ENCODE results near the gene DUSP23. TPM values are rescaled to one million over a fixed set of nuclear protein-coding genes. Genes with fewer than 3 reads are reported as not detected.

DUSP23 gene
- total and polyA plus RNA-seq, 2 experiments from 2014 or later, result 32.6 to 52.1 TPM

GRCh38 chr1:159771127-159771895 is 9.5 kb upstream of the DUSP23 start:
- Histone ChIP-seq H3K79me2 (ENCODE audit: insufficient read depth) (no peaks in the 10 kb centered on the region), H3K36me3 (ENCODE audit: low read depth) (no peaks in the 10 kb centered on the region), H3K4me2 (ENCODE audit: unreplicated experiment) (no peak overlapping the region), H3F3A (ENCODE audit: insufficient read depth) (no peaks in the 10 kb centered on the region), H3K4me1 (ENCODE audit: insufficient read depth) (no peaks in the 10 kb centered on the region), H3K9me3 (ENCODE audit: low read depth) (no peaks in the 10 kb centered on the region), H3K9me2 (ENCODE audit: insufficient read depth) (no peaks in the 10 kb centered on the region), H2AFZ (no peak overlapping the region), H3K9ac (no peak overlapping the region), H3K27me3 (replicated peaks; ENCODE audit: insufficient read depth) (peaks cover 3% of the 10 kb centered on the region; the same call in 1 of the 2 replicates), H3K4me3 (no peak overlapping the region), H4K20me1 (ENCODE audit: insufficient read depth) (no peaks in the 10 kb centered on the region), H3K27ac (no peak overlapping the region)
- 47 to 57% methylated on average over 2 of the region's 2 CpGs for WGBS, 2 experiments (ENCODE audit: low coverage in 1 of 2, low lambda C conversion rate in 2 of 2, missing lambda C conversion rate in 2 of 2)
- TF ChIP-seq EZH2phosphoT487 (IDR thresholded peaks at IDR 0.05; ENCODE audit: insufficient read depth, low read depth), result no peak
- no peak for TF ChIP-seq EZH2 (IDR thresholded peaks at IDR 0.05; ENCODE audit: insufficient read depth, poor library complexity, severe bottlenecking)
- DNase-seq, result no peak
- in situ Hi-C loops (cut with MboI), result no loop called here

- WGBS, 2 experiments (ENCODE audit: low coverage in 1 of 2, low lambda C conversion rate in 2 of 2, missing lambda C conversion rate in 2 of 2), result 48 to 54% methylated on average over 2 of the region's 2 CpGs
- Histone ChIP-seq H3K9me2 (ENCODE audit: insufficient read depth) (no peaks in the 10 kb centered on the region), H4K20me1 (ENCODE audit: insufficient read depth) (no peaks in the 10 kb centered on the region), H3K9ac (no peak overlapping the region), H3K4me2 (ENCODE audit: unreplicated experiment) (no peak overlapping the region), H3K79me2 (ENCODE audit: insufficient read depth) (no peaks in the 10 kb centered on the region), H3K36me3 (ENCODE audit: low read depth) (no peaks in the 10 kb centered on the region), H3K9me3 (ENCODE audit: low read depth) (no peaks in the 10 kb centered on the region), H3F3A (ENCODE audit: insufficient read depth) (peaks cover under 1% of the 10 kb centered on the region; the same call in 1 of the 2 replicates), H3K4me1 (ENCODE audit: insufficient read depth) (0 out of 2 replicates have a peak, but pooled peaks cover 6% of the 10 kb centered on the region), H3K4me3 (no peak overlapping the region), H3K27ac (no peak overlapping the region), H3K27me3 (replicated peaks; ENCODE audit: insufficient read depth) (0 out of 2 replicates have a peak, but pooled peaks cover 3% of the 10 kb centered on the region), H2AFZ (no peak overlapping the region)
- in situ Hi-C loops (cut with MboI), result no loop called here
- DNase-seq, result no peak
- no peak for TF ChIP-seq EZH2 (IDR thresholded peaks at IDR 0.05; ENCODE audit: insufficient read depth, poor library complexity, severe bottlenecking)
- TF ChIP-seq EZH2phosphoT487 (IDR thresholded peaks at IDR 0.05; ENCODE audit: insufficient read depth, low read depth), result no peak
Measured at GRCh38 chr1:159774465-159774864, 6.3 kb upstream of the DUSP23 start.

- H4K20me1 ChIP-seq (ENCODE audit: insufficient read depth), result no peaks in the 10 kb centered on the region
- no peak overlapping the region for H2AFZ ChIP-seq
- H3K27ac ChIP-seq, result no peak overlapping the region
- no peak overlapping the region for H3K9ac ChIP-seq
- H3K4me2 ChIP-seq (ENCODE audit: unreplicated experiment), result no peak overlapping the region
- TF ChIP-seq EZH2 (IDR thresholded peaks at IDR 0.05; ENCODE audit: insufficient read depth, poor library complexity, severe bottlenecking) (no peak), EZH2phosphoT487 (IDR thresholded peaks at IDR 0.05; ENCODE audit: insufficient read depth, low read depth) (no peak)
- peak; percentile 6 for DNase-seq
- peaks cover 14% of the 10 kb centered on the region for H3K4me1 ChIP-seq (ENCODE audit: insufficient read depth)
- peaks cover 10% of the 10 kb centered on the region for H3F3A ChIP-seq (ENCODE audit: insufficient read depth)
- no peak overlapping the region for H3K4me3 ChIP-seq
- in situ Hi-C loops (cut with MboI), result no loop called here
- whole genome bisulfite sequencing, 2 experiments (ENCODE audit: low coverage in 1 of 2, low lambda C conversion rate in 2 of 2, missing lambda C conversion rate in 2 of 2), result 72 to 81% methylated on average over 2 of the region's 2 CpGs
- H3K36me3 ChIP-seq (ENCODE audit: low read depth), result no peaks in the 10 kb centered on the region
- no peaks in the 10 kb centered on the region for H3K9me3 ChIP-seq (ENCODE audit: low read depth)
- H3K9me2 ChIP-seq (ENCODE audit: insufficient read depth), result no peaks in the 10 kb centered on the region
- H3K27me3 ChIP-seq (replicated peaks; ENCODE audit: insufficient read depth), result 0 out of 2 replicates have a peak, but pooled peaks cover 3% of the 10 kb centered on the region
- H3K79me2 ChIP-seq (ENCODE audit: insufficient read depth), result no peaks in the 10 kb centered on the region
Measured at GRCh38 chr1:159775716-159776115, 5.0 kb upstream of the DUSP23 start.

- TF ChIP-seq EZH2phosphoT487 (IDR thresholded peaks at IDR 0.05; ENCODE audit: insufficient read depth, low read depth) (no peak), EZH2 (IDR thresholded peaks at IDR 0.05; ENCODE audit: insufficient read depth, poor library complexity, severe bottlenecking) (no peak)
- H3K9ac ChIP-seq, result no peak overlapping the region
- H2AFZ ChIP-seq, result no peak overlapping the region
- no peaks in the 10 kb centered on the region for H3K79me2 ChIP-seq (ENCODE audit: insufficient read depth)
- no peaks in the 10 kb centered on the region for H3K9me3 ChIP-seq (ENCODE audit: low read depth)
- no peak overlapping the region for H3K27ac ChIP-seq
- H3K9me2 ChIP-seq (ENCODE audit: insufficient read depth), result no peaks in the 10 kb centered on the region
- in situ Hi-C loops (cut with MboI), result no loop called here
- H4K20me1 ChIP-seq (ENCODE audit: insufficient read depth), result no peaks in the 10 kb centered on the region
- no peak overlapping the region for H3K4me3 ChIP-seq
- H3K4me2 ChIP-seq (ENCODE audit: unreplicated experiment), result no peak overlapping the region
- H3K27me3 ChIP-seq (replicated peaks; ENCODE audit: insufficient read depth), result no peaks in the 10 kb centered on the region
- peaks cover 14% of the 10 kb centered on the region for H3K4me1 ChIP-seq (ENCODE audit: insufficient read depth)
- DNase-seq, result no peak
- peaks cover 10% of the 10 kb centered on the region for H3F3A ChIP-seq (ENCODE audit: insufficient read depth)
- no peaks in the 10 kb centered on the region for H3K36me3 ChIP-seq (ENCODE audit: low read depth)
- 76 to 81% methylated on average over 4 of the region's 4 CpGs for WGBS, 2 experiments (ENCODE audit: low coverage in 1 of 2, low lambda C conversion rate in 2 of 2, missing lambda C conversion rate in 2 of 2)
Measured at GRCh38 chr1:159778266-159778665, 2.5 kb upstream of the DUSP23 start.

Measured in GM23248 (cell line).